ENCODE data around the gene ARHGEF19. TPM values are rescaled to one million over a fixed set of nuclear protein-coding genes. Genes with fewer than 3 reads are reported as not detected.
A peak's percentile ranks its signal among the peaks of the same experiment; 100 is the strongest.

ARHGEF19 gene
- total and polyA plus RNA-seq, 9 of the 15 experiments (the other 6 are each of a cell fraction or from before 2014, with no cell fraction given): 0.73 to 21.0 (median 5.2) TPM

- TF ChIP-seq THAP12 (CRISPR knock-in tag; IDR thresholded peaks at IDR 0.05) (no peak), RFX1 (IDR thresholded peaks at IDR 0.05) (no peak), CBX3 (IDR thresholded peaks at IDR 0.05; ENCODE audit: borderline replicate concordance in 1 of 2, low read length in 2 of 2) (no peak), ELK3 (CRISPR knock-in tag; IDR thresholded peaks at IDR 0.05) (no peak), ILF3 (IDR thresholded peaks at IDR 0.05; ENCODE audit: borderline replicate concordance) (no peak), ZNF778 (CRISPR knock-in tag; IDR thresholded peaks at IDR 0.05) (no peak), ADNP (tag; IDR thresholded peaks at IDR 0.05) (0 out of 2 replicates have a peak, but pooled peaks have one; percentile 8), ZBTB33 (CRISPR knock-in tag; IDR thresholded peaks at IDR 0.05) (peak; percentile 79), NFE2 (IDR thresholded peaks at IDR 0.05; ENCODE audit: low read depth) (no peak), ZNF699 (CRISPR knock-in tag; IDR thresholded peaks at IDR 0.05; ENCODE audit: insufficient replicate concordance) (no peak), ZNF324 (CRISPR knock-in tag; IDR thresholded peaks at IDR 0.05) (no peak), ZNF507 (tag; conservative IDR thresholded peaks at IDR 0.05) (no peak), KLF10 (CRISPR knock-in tag; IDR thresholded peaks at IDR 0.05) (no peak), KDM1A (IDR thresholded peaks at IDR 0.05) (peak; percentile 30 to 71; a peak in 1 of 4 replicates), SMARCE1 (IDR thresholded peaks at IDR 0.05) (no peak), PHF8 (IDR thresholded peaks at IDR 0.05; ENCODE audit: borderline replicate concordance, low read length) (no peak), NR4A1 (CRISPR knock-in tag; IDR thresholded peaks at IDR 0.05) (no peak), NR4A1 (tag; IDR thresholded peaks at IDR 0.05) (no peak)
Observed at GRCh38 chr1:16174886-16175598, 37.4 kb downstream of the ARHGEF19 start (continued).

All from K562 (cell line).